22Rv1 (cell line): ENCODE measurements around the gene LMCD1.

Experiments used
- ZFX ChIP-seq: fragments of 450-650 bp; IDR thresholded peaks from 2 replicates; pipeline ENCODE4 v1.6.1; 2017; ENCODE audit warnings: antibody characterized with exemption, borderline replicate concordance
- TF ChIP-seq, protein P1 (sequence below): fragments of 450-650 bp; IDR thresholded peaks from 2 replicates; pipeline ENCODE4 v1.5.1; 2017; ENCODE audit warnings: mild to moderate bottlenecking

DNA sequence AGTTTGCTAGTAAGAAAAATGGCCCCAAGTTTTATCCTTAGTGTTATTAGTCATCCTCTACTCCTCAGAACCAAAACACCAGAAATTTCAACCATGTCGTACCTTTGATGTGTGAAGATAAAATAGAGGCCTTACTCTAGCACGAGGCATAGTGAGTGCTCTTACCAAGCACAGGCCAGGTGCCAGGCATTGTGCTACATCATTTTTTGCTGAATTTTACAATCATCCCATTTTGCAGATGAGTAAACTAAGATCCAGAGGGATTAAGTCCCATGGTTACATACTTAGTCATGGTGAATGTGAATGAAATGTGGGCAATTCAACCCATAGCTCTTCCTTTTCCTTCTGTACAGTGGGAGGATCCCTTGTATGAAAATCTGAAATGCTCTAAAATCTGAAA, 15.2 kb downstream of the LMCD1 start:
- TF ChIP-seq, protein P1, sequence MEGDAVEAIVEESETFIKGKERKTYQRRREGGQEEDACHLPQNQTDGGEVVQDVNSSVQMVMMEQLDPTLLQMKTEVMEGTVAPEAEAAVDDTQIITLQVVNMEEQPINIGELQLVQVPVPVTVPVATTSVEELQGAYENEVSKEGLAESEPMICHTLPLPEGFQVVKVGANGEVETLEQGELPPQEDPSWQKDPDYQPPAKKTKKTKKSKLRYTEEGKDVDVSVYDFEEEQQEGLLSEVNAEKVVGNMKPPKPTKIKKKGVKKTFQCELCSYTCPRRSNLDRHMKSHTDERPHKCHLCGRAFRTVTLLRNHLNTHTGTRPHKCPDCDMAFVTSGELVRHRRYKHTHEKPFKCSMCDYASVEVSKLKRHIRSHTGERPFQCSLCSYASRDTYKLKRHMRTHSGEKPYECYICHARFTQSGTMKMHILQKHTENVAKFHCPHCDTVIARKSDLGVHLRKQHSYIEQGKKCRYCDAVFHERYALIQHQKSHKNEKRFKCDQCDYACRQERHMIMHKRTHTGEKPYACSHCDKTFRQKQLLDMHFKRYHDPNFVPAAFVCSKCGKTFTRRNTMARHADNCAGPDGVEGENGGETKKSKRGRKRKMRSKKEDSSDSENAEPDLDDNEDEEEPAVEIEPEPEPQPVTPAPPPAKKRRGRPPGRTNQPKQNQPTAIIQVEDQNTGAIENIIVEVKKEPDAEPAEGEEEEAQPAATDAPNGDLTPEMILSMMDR: no peak
- TF ChIP-seq ZFX: no peak
